Panc1 (cell line): Measurements from ENCODE around the gene ARHGEF6. TPM values are rescaled to one million over a fixed set of nuclear protein-coding genes. Genes with fewer than 3 reads are reported as not detected.

Source experiments
- ATAC-seq: fragments of 200-7000 bp; cut with Tn5 transposase; 2 replicates; pipeline ENCODE4 v1.9.1; 2020; ENCODE audit warnings: mild to moderate bottlenecking, moderate library complexity
- BruUV-seq: library from RNA; stranded (reverse); fragments of 400-500 nt; replicated peaks from 2 replicates; lab custom pipeline; 2021; lab: Mats Ljungman, UMichigan
- CTCF ChIA-PET: fragments of 300-600 bp; sonication (Branson Sonifier 250); formaldehyde crosslinking; loops from one replicate; lab custom pipeline; 2022; ENCODE audit warnings: antibody characterized with exemption; lab: Charles Lee
- POLR2A ChIA-PET: fragments of 300-600 bp; sonication (Branson Sonifier 250); formaldehyde crosslinking; loops from one replicate; lab custom pipeline; 2022; ENCODE audit warnings: antibody characterized with exemption; lab: Charles Lee
- DNase-seq: peaks from one replicate; pipeline ENCODE4 v3.0.0-alpha.2; 2010; ENCODE audit warnings: low read depth, low spot score
- H3K27ac ChIP-seq: 2 replicates; pipeline ENCODE4 v1.5.1; 2011; ENCODE audit warnings: mild to moderate bottlenecking, low read length, inconsistent platforms
- H3K27me3 ChIP-seq: fragments of 200-500 bp; sonication (Bioruptor generic); 2 replicates; pipeline ENCODE4 v1.6.0; 2014; ENCODE audit warnings: low read length, inconsistent platforms; ENCODE audit not compliant: control insufficient read depth, insufficient read depth
- H3K36me3 ChIP-seq: fragments of 200-500 bp; sonication (Bioruptor generic); 2 replicates; pipeline ENCODE4 v1.5.1; 2014; ENCODE audit warnings: inconsistent platforms, mild to moderate bottlenecking, low read length, moderate library complexity; ENCODE audit not compliant: control insufficient read depth, insufficient read depth
- H3K4me1 ChIP-seq: 2 replicates; pipeline ENCODE4 v1.5.1; 2011; ENCODE audit warnings: inconsistent platforms, mild to moderate bottlenecking, low read length, moderate library complexity; ENCODE audit not compliant: control insufficient read depth, insufficient read depth
- H3K4me3 ChIP-seq, 2 experiments: 2 replicates each; pipeline ENCODE4 v1.5.1; 2011 to 2012; ENCODE audit warnings: low read depth in 2 of 2, low read length in 2 of 2, mild to moderate bottlenecking in 2 of 2, inconsistent platforms in 1 of 2, moderate library complexity in 1 of 2
- H3K9me3 ChIP-seq: fragments of 200-500 bp; sonication (Bioruptor generic); 2 replicates; pipeline ENCODE4 v1.5.1; 2014; ENCODE audit warnings: low read depth, mild to moderate bottlenecking, inconsistent platforms, low read length, moderate library complexity; ENCODE audit not compliant: control insufficient read depth, insufficient read depth
- CTCF ChIP-seq: fragments of 450-650 bp; IDR thresholded peaks from 2 replicates; pipeline ENCODE4 v1.5.1; 2017; ENCODE audit warnings: mild to moderate bottlenecking
- POLR2AphosphoS5 ChIP-seq: IDR thresholded peaks from 2 replicates; pipeline ENCODE4 v1.6.1; 2012; ENCODE audit warnings: mild to moderate bottlenecking, low read depth, low read length, moderate library complexity
- SIN3A ChIP-seq: IDR thresholded peaks from 2 replicates; pipeline ENCODE4 v1.6.1; 2012; ENCODE audit warnings: low read depth, mild to moderate bottlenecking, low read length, moderate library complexity, borderline replicate concordance; ENCODE audit not compliant: insufficient read depth
- TCF7L2 ChIP-seq: IDR thresholded peaks from 2 replicates; pipeline ENCODE4 v1.6.1; 2011; ENCODE audit warnings: mild to moderate bottlenecking, low read depth, low read length, inconsistent platforms
- in situ Hi-C: cut with HindIII; loops from 2 replicates; pipeline ENCODE4 v1.10.0; 2016; ENCODE audit warnings: low sequenced_read_pairs, low pct_unique_long_range_greater_than_20kb
- intact Hi-C: fragments of 100-400 bp; cut with micrococcal nuclease; formaldehyde crosslinking; loops from one replicate; pipeline ENCODE4 v1.10.0; 2022; ENCODE audit not compliant: unreplicated experiment
- total RNA-seq: library from RNA; stranded (reverse); gene quantifications from one replicate; pipeline ENCODE4 v1.2.1, GENCODE V29; 2021; ENCODE audit not compliant: unreplicated experiment
- TF ChIP-seq, protein P1 (sequence below), 2 experiments: IDR thresholded peaks; 2 replicates each; pipeline ENCODE4 v1.6.1; 2011 to 2012; ENCODE audit warnings: low read depth in 2 of 2, control low read depth in 1 of 2, low read length in 1 of 2, mild to moderate bottlenecking in 1 of 2, moderate library complexity in 1 of 2; ENCODE audit not compliant: insufficient read depth in 1 of 2

Gene ARHGEF6
- total RNA-seq, 1 experiment from 2014 or later: 35.5 TPM

DNA sequence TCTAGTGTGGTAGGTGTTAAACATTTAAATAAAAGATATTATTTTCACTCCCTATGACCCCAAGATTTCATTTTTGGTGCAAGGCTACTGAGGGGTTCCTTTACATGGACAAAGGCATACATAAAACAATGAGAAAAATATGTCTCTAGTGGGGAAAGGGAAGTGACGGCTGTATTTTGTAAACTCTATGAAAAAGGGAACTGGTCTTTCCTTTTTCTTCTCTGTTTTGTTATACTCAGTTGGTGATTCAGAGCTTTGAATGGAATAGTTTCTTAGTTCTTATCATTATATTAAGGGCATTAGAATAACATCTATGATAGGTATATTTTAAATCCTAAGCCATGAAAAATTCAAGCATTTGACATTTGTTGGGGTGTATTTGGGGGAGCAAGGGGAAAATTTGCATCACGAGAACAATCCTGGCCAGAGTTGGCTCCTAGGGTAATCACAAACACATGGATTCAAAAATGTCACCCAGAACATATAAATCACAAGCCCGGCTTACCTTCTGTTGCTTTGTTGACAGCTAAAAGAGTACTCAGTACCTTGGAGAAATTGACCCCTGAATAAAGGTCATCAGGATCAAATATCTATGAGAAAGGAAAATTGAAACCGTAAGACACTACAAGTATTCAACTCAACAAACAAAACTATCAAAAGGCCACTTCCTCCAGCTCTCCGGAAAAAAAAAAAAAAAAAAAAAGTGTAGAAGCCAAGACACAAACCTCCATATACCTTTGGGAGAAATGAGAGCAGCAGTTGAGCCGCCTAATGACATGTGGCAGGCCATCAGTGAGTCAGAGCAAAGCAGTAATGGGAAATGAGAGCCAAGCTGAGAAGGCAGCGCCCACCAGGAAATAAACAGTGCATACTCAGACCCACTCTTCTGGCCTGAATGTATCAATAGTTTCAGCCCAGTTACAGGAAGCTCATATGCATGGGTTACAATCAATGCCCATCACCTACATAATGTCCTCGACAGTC lies 33.4 kb downstream of the ARHGEF6 start:
- no peak overlapping the region for H3K4me3 ChIP-seq
- in situ Hi-C loops (no loop called here), intact Hi-C loops (no loop called here)
- no peaks in the 10 kb centered on the region for H3K9me3 ChIP-seq
- H3K27me3 ChIP-seq: no peaks in the 10 kb centered on the region
- TF ChIP-seq SIN3A: no peak
- TF ChIP-seq, protein P1, sequence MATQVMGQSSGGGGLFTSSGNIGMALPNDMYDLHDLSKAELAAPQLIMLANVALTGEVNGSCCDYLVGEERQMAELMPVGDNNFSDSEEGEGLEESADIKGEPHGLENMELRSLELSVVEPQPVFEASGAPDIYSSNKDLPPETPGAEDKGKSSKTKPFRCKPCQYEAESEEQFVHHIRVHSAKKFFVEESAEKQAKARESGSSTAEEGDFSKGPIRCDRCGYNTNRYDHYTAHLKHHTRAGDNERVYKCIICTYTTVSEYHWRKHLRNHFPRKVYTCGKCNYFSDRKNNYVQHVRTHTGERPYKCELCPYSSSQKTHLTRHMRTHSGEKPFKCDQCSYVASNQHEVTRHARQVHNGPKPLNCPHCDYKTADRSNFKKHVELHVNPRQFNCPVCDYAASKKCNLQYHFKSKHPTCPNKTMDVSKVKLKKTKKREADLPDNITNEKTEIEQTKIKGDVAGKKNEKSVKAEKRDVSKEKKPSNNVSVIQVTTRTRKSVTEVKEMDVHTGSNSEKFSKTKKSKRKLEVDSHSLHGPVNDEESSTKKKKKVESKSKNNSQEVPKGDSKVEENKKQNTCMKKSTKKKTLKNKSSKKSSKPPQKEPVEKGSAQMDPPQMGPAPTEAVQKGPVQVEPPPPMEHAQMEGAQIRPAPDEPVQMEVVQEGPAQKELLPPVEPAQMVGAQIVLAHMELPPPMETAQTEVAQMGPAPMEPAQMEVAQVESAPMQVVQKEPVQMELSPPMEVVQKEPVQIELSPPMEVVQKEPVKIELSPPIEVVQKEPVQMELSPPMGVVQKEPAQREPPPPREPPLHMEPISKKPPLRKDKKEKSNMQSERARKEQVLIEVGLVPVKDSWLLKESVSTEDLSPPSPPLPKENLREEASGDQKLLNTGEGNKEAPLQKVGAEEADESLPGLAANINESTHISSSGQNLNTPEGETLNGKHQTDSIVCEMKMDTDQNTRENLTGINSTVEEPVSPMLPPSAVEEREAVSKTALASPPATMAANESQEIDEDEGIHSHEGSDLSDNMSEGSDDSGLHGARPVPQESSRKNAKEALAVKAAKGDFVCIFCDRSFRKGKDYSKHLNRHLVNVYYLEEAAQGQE (IDR thresholded peaks at IDR 0.05; ENCODE audit: insufficient read depth in 1 of 2, low read depth in 2 of 2, low read length in 1 of 2): no peak
- no peak for TF ChIP-seq TCF7L2
- TF ChIP-seq CTCF: no peak
- TF ChIP-seq POLR2AphosphoS5: no peak
- no TSS peak for BruUV-seq
- no peaks in the 10 kb centered on the region for H3K36me3 ChIP-seq
- POLR2A ChIA-PET: no interaction called here
- CTCF ChIA-PET: interaction anchor here (0.6 kb wide), 1 partner anchor 21 kb away, joined by 3 read pairs; no protein-coding TSS in a partner anchor
- peaks cover 11% of the 10 kb centered on the region; the same call in 1 of the 2 replicates for H3K4me1 ChIP-seq
- DNase-seq: no peak
- no peak overlapping the region for H3K27ac ChIP-seq
- ATAC-seq: no peak

DNA sequence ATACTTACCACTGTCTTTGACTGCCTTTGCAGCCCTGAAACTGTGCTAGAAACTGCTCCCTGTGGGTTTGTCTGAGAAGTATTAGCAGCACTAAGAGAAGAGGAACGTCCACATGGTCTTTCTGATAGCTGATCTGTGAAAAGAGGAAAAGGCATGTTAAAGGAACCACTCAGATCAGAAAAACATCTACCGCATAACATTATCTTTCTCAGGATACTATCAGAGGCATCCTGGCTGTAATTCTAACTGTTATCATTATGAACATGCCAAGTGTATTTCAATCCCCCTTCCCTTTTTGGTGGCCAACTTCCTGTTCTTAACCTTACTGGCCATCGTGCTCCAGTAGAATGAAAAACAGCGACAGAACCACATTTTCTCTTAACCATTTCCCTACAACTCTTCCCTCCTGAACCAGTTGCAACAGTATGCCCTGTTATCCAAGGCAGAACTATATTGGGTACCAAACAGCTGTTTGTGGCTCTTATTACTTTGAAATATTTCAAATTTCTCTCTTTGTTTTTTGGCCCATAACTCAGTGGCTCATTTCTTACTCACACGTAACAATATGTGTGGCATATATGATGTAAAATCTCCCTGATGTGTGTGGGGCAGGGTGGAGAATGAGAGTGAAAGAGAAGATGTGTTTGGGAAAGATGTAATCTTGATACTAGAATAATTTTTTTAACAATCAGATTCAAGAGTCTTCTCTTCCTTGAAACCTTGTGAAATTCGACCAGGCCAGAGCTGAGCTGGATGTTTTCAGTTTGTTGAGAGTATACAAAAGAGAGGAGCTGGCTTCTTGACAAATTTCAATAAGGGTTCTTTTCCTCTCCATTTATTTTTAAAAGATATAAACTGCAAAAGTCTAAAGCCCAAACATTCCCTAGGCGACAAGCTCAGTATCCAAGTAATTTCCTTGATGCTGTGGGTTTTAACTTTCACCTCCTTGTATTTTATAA lies 35.2 kb downstream of the ARHGEF6 start:
- no peaks in the 10 kb centered on the region for H3K9me3 ChIP-seq
- ATAC-seq (no peak), DNase-seq (no peak)
- H3K4me3 ChIP-seq: no peak overlapping the region
- no TSS peak for BruUV-seq
- no peaks in the 10 kb centered on the region for H3K27me3 ChIP-seq
- H3K36me3 ChIP-seq: no peaks in the 10 kb centered on the region
- CTCF ChIA-PET: no interaction called here
- H3K27ac ChIP-seq: no peak overlapping the region
- intact Hi-C loops (no loop called here), in situ Hi-C loops (no loop called here)
- TF ChIP-seq SIN3A (no peak), TCF7L2 (no peak), POLR2AphosphoS5 (no peak), CTCF (no peak)
- TF ChIP-seq, protein P1 (IDR thresholded peaks at IDR 0.05; ENCODE audit: insufficient read depth in 1 of 2, low read depth in 2 of 2, low read length in 1 of 2): no peak
- H3K4me1 ChIP-seq: peaks cover 3% of the 10 kb centered on the region; the same call in 1 of the 2 replicates
- POLR2A ChIA-PET: no interaction called here
